KMS-11 (cell line): ENCODE results near the gene GALNT17.

Source experiments
- H2AFZ ChIP-seq: fragments of 200-600 bp; sonication (generic); 2 replicates; pipeline ENCODE4 v1.6.1; 2016; ENCODE audit warnings: antibody characterized with exemption, mixed run types, low read depth
- H3K27ac ChIP-seq: fragments of 200-600 bp; sonication (generic); 2 replicates; pipeline ENCODE4 v1.6.1; 2016; ENCODE audit warnings: mild to moderate bottlenecking, mixed run types
- H3K27me3 ChIP-seq: fragments of 200-600 bp; sonication (generic); 2 replicates; pipeline ENCODE4 v1.6.1; 2017; ENCODE audit warnings: mild to moderate bottlenecking, low read depth, mixed run types, moderate library complexity; ENCODE audit not compliant: insufficient read depth
- H3K36me3 ChIP-seq: fragments of 200-600 bp; sonication (generic); 2 replicates; pipeline ENCODE4 v1.6.1; 2017; ENCODE audit warnings: mild to moderate bottlenecking, mixed run types; ENCODE audit not compliant: insufficient read depth
- H3K4me1 ChIP-seq: fragments of 200-600 bp; sonication (generic); 2 replicates; pipeline ENCODE4 v1.6.1; 2016; ENCODE audit warnings: mild to moderate bottlenecking, low read depth, mixed run types; ENCODE audit not compliant: poor library complexity, severe bottlenecking
- H3K4me2 ChIP-seq: fragments of 200-600 bp; sonication (generic); 2 replicates; pipeline ENCODE4 v1.7.0; 2016; ENCODE audit warnings: mild to moderate bottlenecking, mixed run types
- H3K4me3 ChIP-seq: fragments of 200-600 bp; sonication (generic); IDR thresholded peaks from 2 replicates; pipeline ENCODE4 v1.6.1; 2017; ENCODE audit warnings: low read depth, low read length, mixed read lengths; ENCODE audit not compliant: insufficient read depth
- H3K79me2 ChIP-seq: fragments of 200-600 bp; sonication (generic); 2 replicates; pipeline ENCODE4 v1.6.1; 2016; ENCODE audit warnings: low read depth, mixed run types; ENCODE audit not compliant: insufficient read depth
- H3K9ac ChIP-seq: fragments of 200-600 bp; sonication (generic); 2 replicates; pipeline ENCODE4 v1.6.1; 2016; ENCODE audit warnings: mild to moderate bottlenecking, mixed run types
- H4K20me1 ChIP-seq: fragments of 200-600 bp; sonication (generic); 2 replicates; pipeline ENCODE4 v1.6.1; 2016; ENCODE audit warnings: mild to moderate bottlenecking, mixed run types; ENCODE audit not compliant: insufficient read depth
- CTCF ChIP-seq: fragments of 200-600 bp; sonication (generic); conservative IDR thresholded peaks from 2 replicates; pipeline ENCODE4 v1.6.1; 2017; ENCODE audit warnings: low read depth, mild to moderate bottlenecking, antibody characterized with exemption, low read length, moderate library complexity, mixed read lengths

GALNT17 gene

GRCh38 chr7:71560354-71560995 is 428.5 kb downstream of the GALNT17 start:
- Histone ChIP-seq H3K4me3 (no peak overlapping the region), H2AFZ (no peak overlapping the region), H3K27ac (no peak overlapping the region), H3K4me1 (no peaks in the 10 kb centered on the region), H4K20me1 (no peaks in the 10 kb centered on the region), H3K4me2 (no peak overlapping the region), H3K9ac (no peak overlapping the region), H3K79me2 (no peaks in the 10 kb centered on the region), H3K27me3 (no peaks in the 10 kb centered on the region), H3K36me3 (no peaks in the 10 kb centered on the region)
- no peak for TF ChIP-seq CTCF

GRCh38 chr7:71563276-71563675 is 431.3 kb downstream of the GALNT17 start:
- no peak overlapping the region for H3K4me2 ChIP-seq
- no peaks in the 10 kb centered on the region for H3K27me3 ChIP-seq
- H3K4me3 ChIP-seq = no peak overlapping the region
- no peak overlapping the region for H3K27ac ChIP-seq
- no peak overlapping the region for H2AFZ ChIP-seq
- H3K4me1 ChIP-seq = no peaks in the 10 kb centered on the region
- no peak overlapping the region for H3K9ac ChIP-seq
- no peaks in the 10 kb centered on the region for H4K20me1 ChIP-seq
- H3K36me3 ChIP-seq = no peaks in the 10 kb centered on the region
- TF ChIP-seq CTCF = no peak
- H3K79me2 ChIP-seq = no peaks in the 10 kb centered on the region

- H3K27me3 ChIP-seq = no peaks in the 10 kb centered on the region
- H3K79me2 ChIP-seq = no peaks in the 10 kb centered on the region
- H2AFZ ChIP-seq = no peak overlapping the region
- H3K36me3 ChIP-seq = no peaks in the 10 kb centered on the region
- no peak overlapping the region for H3K4me3 ChIP-seq
- no peaks in the 10 kb centered on the region for H3K4me1 ChIP-seq
- H4K20me1 ChIP-seq = no peaks in the 10 kb centered on the region
- no peak for TF ChIP-seq CTCF
- H3K27ac ChIP-seq = no peak overlapping the region
- no peak overlapping the region for H3K4me2 ChIP-seq
- no peak overlapping the region for H3K9ac ChIP-seq
Measured at GRCh38 chr7:71566376-71566775, 434.4 kb downstream of the GALNT17 start.

- no peaks in the 10 kb centered on the region for H3K27me3 ChIP-seq
- no peaks in the 10 kb centered on the region for H3K4me1 ChIP-seq
- no peaks in the 10 kb centered on the region for H3K79me2 ChIP-seq
- no peak overlapping the region for H3K27ac ChIP-seq
- no peak overlapping the region for H3K4me2 ChIP-seq
- no peak overlapping the region for H3K4me3 ChIP-seq
- no peaks in the 10 kb centered on the region for H4K20me1 ChIP-seq
- TF ChIP-seq CTCF = no peak
- no peak overlapping the region for H2AFZ ChIP-seq
- no peaks in the 10 kb centered on the region for H3K36me3 ChIP-seq
- H3K9ac ChIP-seq = no peak overlapping the region
Measured at GRCh38 chr7:71566991-71567390, 435.0 kb downstream of the GALNT17 start.
